HG03095 (cell line): ENCODE measurements around the gene RACGAP1.
A peak's percentile ranks its signal among the peaks of the same experiment; 100 is the strongest.

Experiments
- ATAC-seq: cut with Tn5 transposase; IDR thresholded peaks from one replicate; pipeline ENCODE4 v1.9.1; 2021; ENCODE audit warnings: moderate library complexity; ENCODE audit not compliant: unreplicated experiment

Gene RACGAP1

GRCh38 chr12:49956663-49957569 lies 68.4 kb downstream of the RACGAP1 start:
- no peak for ATAC-seq

GRCh38 chr12:49955899-49956662 lies 69.2 kb downstream of the RACGAP1 start:
- ATAC-seq, result no peak

GRCh38 chr12:49954863-49955830 lies 70.1 kb downstream of the RACGAP1 start:
- ATAC-seq, result no peak

- no peak for ATAC-seq
These were observed 71.1 kb downstream of the RACGAP1 start for GRCh38 chr12:49953961-49954846.

- ATAC-seq, result no peak
These were observed 72.1 kb downstream of the RACGAP1 start for GRCh38 chr12:49953151-49953550.

GRCh38 chr12:49952391-49953055 lies 72.8 kb downstream of the RACGAP1 start:
- ATAC-seq, result no peak

GRCh38 chr12:49951411-49952240 lies 73.7 kb downstream of the RACGAP1 start:
- ATAC-seq, result no peak

- ATAC-seq, result no peak
These were observed 74.7 kb downstream of the RACGAP1 start, which contains the start of gene AQP2 for GRCh38 chr12:49950273-49951251. TSS of gene AQP2 (plus strand) at chr12:49950737. CDS start at chr12:49950831, 94 bp downstream.

- no peak for ATAC-seq
These were observed 75.4 kb downstream of the RACGAP1 start for GRCh38 chr12:49949866-49950265.

- no peak for ATAC-seq
These were observed 76.1 kb downstream of the RACGAP1 start for GRCh38 chr12:49948866-49949845.

GRCh38 chr12:49947593-49948226 lies 77.6 kb downstream of the RACGAP1 start:
- no peak for ATAC-seq

GRCh38 chr12:49946497-49946896 lies 78.8 kb downstream of the RACGAP1 start:
- ATAC-seq, result no peak

GRCh38 chr12:49946086-49946485 lies 79.2 kb downstream of the RACGAP1 start:
- no peak for ATAC-seq

GRCh38 chr12:49945394-49946080 lies 79.8 kb downstream of the RACGAP1 start:
- ATAC-seq, result peak; percentile 84

GRCh38 chr12:49944718-49945117 lies 80.6 kb downstream of the RACGAP1 start:
- no peak for ATAC-seq
